Measurements from ENCODE around the gene GGTLC1. TPM values are rescaled to one million over a fixed set of nuclear protein-coding genes. Genes with fewer than 3 reads are reported as not detected.

The GGTLC1 gene
- total and polyA plus RNA-seq, 11 donors = not detected

GRCh38 chr20:23974966-23975365 lies 13.6 kb downstream of the GGTLC1 start:
- ATAC-seq (no peak), DNase-seq (no peak)
- 58 to 72% (median 62%) methylated on average over 9 of the region's 9 CpGs for WGBS, 4 donors
- Histone ChIP-seq H3K4me3 (no peak overlapping the region), H3K27ac (no peak overlapping the region), H3K36me3 (no peaks in the 10 kb centered on the region), H3K9me3 (no peaks in the 10 kb centered on the region), H3K27me3 (peaks cover 0 to 7% (median 0%) of the 10 kb centered on the region in 9 donors), H3K4me1 (no peaks in the 10 kb centered on the region)
- no peak for TF ChIP-seq CTCF (IDR thresholded peaks at IDR 0.05)
- no peak for TF ChIP-seq POLR2A (IDR thresholded peaks at IDR 0.05)
- intact Hi-C loops (cut with DNase I) = no loop called here

- Histone ChIP-seq H3K27ac (no peak overlapping the region), H3K9me3 (no peaks in the 10 kb centered on the region), H3K4me3 (no peak overlapping the region), H3K36me3 (no peaks in the 10 kb centered on the region), H3K27me3 (peaks cover 0 to 7% (median 0%) of the 10 kb centered on the region in 9 donors), H3K4me1 (peaks cover 0 to 21% (median 5%) of the 10 kb centered on the region in 12 donors)
- intact Hi-C loops (cut with DNase I) = no loop called here
- DNase-seq (no peak), ATAC-seq (no peak)
- TF ChIP-seq POLR2A (IDR thresholded peaks at IDR 0.05) (no peak), CTCF (IDR thresholded peaks at IDR 0.05) (no peak)
Observed at GRCh38 chr20:23971310-23971709, 17.3 kb downstream of the GGTLC1 start.

GRCh38 chr20:23970049-23970448 lies 18.5 kb downstream of the GGTLC1 start:
- H3K27me3 ChIP-seq = peaks cover 0 to 7% (median 0%) of the 10 kb centered on the region in 9 donors
- no peak overlapping the region for H3K4me3 ChIP-seq
- DNase-seq (no peak), ATAC-seq (no peak)
- WGBS, 4 donors = 68 to 100% (median 73%) methylated on average over 1 of the region's 1 CpG
- TF ChIP-seq CTCF (IDR thresholded peaks at IDR 0.05) = no peak
- no peak for TF ChIP-seq POLR2A (IDR thresholded peaks at IDR 0.05)
- no peak overlapping the region for H3K27ac ChIP-seq
- no peaks in the 10 kb centered on the region for H3K9me3 ChIP-seq
- no peaks in the 10 kb centered on the region for H3K36me3 ChIP-seq
- peaks cover 0 to 22% (median 5%) of the 10 kb centered on the region in 12 donors for H3K4me1 ChIP-seq
- intact Hi-C loops (cut with DNase I) = no loop called here

- ATAC-seq (peak; percentile 43 to 79 (median 65)), DNase-seq (no peak)
- intact Hi-C loops (cut with DNase I) = no loop called here
- Histone ChIP-seq H3K9me3 (peaks cover 0 to 8% (median 0%) of the 10 kb centered on the region in 12 donors), H3K27me3 (peaks cover 0 to under 1% (median 0%) of the 10 kb centered on the region in 9 donors), H3K4me1 (peaks cover 0 to 22% (median 5%) of the 10 kb centered on the region in 12 donors), H3K36me3 (no peaks in the 10 kb centered on the region), H3K4me3 (no peak overlapping the region), H3K27ac (peak overlapping the region in 9 of 12 donors; percentile 8 to 66 (median 48))
- 48 to 58% (median 51%) methylated on average over 7 of the region's 7 CpGs for WGBS, 4 donors
- no peak for TF ChIP-seq CTCF (IDR thresholded peaks at IDR 0.05)
- no peak for TF ChIP-seq POLR2A (IDR thresholded peaks at IDR 0.05)
Observed at GRCh38 chr20:23967616-23967979, 21.0 kb downstream of the GGTLC1 start.

Measured in heart left ventricle (tissue), 16 donors.